Stimulated activated CD8-positive, alpha-beta memory T cell treated with anti-CD3 and anti-CD28 coated beads, Interleukin-7, amount 100 ng/mL, for 1 hour (primary cell): Measurements from ENCODE around the gene NUBP2.

Experiments
- DNase-seq, 2 donors: peaks; one replicate each; pipeline ENCODE4 v3.0.0-alpha.2; 2020; ENCODE audit warnings: low read depth in 2 of 2

The NUBP2 gene

DNA sequence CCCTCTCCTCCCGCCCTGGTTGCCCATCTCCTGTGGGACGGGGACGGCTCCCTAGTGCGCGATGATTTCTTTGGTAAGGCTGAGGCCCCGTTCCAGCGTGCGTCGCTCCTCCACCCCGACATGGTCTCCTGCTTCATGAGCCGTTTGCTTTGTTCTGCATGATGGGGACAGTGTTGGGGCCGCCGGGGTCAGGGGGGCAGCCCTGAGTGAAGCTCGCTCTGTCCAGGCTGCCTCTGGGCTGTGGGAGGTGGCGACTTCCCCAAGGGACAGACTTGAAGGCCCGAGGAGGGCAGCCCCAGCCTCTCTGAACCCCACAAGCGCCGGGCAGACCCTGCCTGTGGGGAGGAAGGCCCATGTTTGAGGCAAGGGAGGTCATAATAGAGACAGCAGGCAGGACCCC is 23.8 kb upstream of the NUBP2 start:
- no peak for DNase-seq

DNA sequence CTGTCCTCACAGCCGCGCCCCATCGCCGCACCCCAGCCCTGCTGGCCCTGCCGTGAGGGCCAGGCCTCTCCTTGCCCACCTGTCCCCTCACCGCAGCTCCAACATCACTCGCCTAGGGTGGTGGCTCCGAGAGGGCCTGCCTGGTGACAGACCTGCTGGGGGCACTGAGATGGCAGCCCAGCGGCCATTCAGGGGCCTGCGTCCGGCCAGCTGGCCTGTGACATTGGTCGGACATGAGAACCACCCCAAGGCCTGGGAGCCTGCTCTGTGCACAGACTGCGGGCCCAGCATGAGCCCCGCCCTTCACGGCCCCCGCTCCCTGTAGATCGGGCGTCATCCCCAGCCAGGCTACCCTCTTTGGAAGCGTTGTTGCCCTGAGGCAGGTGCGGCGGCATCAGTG is 23.2 kb upstream of the NUBP2 start:
- DNase-seq, result no peak

GRCh38 chr16:1760911-1761310 is 21.8 kb upstream of the NUBP2 start:
- no peak for DNase-seq

- no peak for DNase-seq
Measured at GRCh38 chr16:1761751-1762150, 21.0 kb upstream of the NUBP2 start.

DNA sequence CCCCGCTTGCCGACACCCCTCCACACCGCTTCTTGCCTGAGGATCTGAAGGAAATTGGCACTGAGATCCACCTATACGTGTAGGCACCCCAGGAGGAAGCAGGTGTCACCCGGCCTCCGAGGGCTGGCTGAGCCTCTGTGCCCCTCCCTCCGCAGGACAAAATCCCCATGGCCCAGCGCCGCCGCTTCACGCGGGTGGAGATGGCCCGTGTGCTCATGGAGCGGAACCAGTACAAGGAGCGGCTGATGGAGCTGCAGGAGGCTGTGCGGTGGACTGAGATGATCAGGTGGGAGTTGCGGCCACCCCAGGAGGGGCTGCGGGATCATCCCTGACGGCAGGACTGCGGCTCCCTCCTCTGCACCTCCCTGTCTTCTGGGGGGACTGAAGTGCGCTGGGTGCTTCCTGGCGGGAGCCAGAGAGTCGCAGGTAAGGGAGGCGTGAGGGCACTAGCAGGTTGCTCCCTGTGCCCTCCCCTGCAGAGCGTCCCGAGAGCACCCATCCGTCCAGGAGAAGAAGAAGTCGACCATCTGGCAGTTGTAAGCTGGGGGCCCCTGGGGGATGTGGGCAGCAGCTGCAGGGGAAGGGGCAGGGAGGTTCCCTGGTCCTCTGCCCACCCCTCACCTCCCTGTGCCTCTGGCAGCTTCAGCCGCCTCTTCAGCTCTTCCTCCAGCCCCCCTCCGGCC is 20.4 kb upstream of the NUBP2 start:
- DNase-seq, result no peak

DNA sequence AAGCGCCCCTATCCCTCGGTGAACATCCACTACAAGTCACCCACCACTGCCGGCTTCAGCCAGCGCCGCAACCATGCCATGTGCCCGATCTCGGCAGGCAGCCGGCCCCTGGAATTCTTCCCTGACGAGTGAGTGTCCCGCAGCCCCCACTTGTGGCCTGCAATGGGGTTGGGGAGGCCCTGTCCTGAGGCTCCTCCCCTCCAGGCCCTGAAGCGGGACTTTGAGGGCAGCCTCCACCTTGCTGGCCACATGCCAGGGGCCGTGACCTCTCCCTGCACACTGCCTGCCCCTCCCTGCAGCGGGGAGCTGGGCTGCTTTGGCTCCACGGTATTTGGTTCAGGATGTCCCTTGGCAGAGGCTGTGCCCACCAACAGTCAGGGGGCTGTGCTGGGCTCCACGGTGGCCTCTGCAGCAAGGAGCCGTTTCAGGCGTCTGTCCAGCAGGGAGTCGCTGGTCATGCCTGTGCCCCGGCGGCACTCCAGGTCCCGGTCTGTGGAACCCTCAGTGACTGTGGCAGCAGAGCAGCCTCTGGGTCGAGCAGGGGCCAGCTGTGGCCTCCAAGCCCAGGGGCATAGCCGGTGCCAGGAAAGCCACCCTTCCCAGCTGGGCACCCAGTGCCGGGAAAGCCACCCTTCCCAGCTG is 19.8 kb upstream of the NUBP2 start:
- no peak for DNase-seq

GRCh38 chr16:1763521-1764511 is 18.9 kb upstream of the NUBP2 start:
- no peak for DNase-seq

- no peak for DNase-seq
Measured at GRCh38 chr16:1764971-1765370, 17.8 kb upstream of the NUBP2 start.

- no peak for DNase-seq
Measured at GRCh38 chr16:1765826-1766225, 16.9 kb upstream of the NUBP2 start.

DNA sequence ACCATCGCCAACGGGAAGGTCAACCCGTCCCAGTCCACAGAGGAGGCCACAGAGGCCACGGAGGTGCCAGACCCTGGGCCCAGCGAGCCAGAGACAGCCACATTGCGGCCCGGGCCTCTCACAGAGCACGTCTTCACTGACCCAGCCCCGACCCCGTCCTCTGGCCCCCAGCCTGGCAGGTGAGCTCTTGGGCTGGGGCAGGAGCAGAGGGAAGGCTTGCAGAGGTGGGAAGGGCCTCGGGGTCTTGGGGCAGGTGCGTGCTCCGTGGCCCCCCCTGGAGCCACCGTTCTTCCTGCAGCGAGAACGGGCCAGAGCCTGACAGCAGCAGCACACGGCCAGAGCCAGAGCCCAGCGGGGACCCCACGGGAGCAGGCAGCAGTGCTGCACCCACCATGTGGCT is 16.5 kb upstream of the NUBP2 start:
- DNase-seq, result no peak

GRCh38 chr16:1766701-1767100 is 16.1 kb upstream of the NUBP2 start:
- no peak for DNase-seq

DNA sequence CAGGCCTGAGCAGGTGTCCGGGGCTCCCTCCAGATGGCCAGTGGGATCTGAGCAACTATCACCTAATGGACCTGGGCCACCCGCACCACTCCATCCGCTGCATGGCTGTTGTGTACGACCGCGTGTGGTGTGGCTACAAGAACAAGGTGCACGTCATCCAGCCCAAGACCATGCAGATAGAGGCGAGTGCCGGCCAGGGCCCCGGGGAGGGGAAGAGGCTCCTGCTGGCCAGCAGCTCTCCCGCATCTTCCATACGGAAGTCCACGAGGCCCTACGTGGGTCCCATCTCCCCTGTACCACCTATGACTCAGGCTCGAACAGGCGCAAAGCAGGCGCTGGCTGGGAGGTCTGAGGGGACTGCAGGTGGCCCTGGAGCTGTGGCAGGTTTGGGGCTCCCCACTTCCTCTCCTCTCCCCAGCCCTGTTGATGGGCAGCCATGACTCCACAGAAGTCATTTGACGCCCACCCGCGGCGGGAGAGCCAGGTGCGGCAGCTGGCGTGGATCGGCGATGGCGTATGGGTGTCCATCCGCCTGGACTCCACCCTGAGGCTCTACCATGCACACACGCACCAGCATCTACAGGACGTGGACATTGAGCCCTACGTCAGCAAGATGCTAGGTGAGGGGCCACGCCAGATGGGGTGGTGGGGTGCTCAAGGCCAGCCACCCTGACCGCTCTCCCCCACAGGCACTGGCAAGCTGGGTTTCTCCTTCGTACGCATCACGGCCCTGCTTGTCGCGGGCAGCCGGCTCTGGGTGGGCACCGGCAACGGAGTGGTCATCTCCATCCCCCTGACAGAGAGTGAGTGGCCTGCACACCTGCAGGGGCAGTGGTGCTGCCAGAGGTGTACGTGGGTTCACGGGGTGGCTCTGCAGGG is 15.4 kb upstream of the NUBP2 start:
- DNase-seq, result no peak

GRCh38 chr16:1768061-1768766 is 14.5 kb upstream of the NUBP2 start:
- DNase-seq, result no peak

DNA sequence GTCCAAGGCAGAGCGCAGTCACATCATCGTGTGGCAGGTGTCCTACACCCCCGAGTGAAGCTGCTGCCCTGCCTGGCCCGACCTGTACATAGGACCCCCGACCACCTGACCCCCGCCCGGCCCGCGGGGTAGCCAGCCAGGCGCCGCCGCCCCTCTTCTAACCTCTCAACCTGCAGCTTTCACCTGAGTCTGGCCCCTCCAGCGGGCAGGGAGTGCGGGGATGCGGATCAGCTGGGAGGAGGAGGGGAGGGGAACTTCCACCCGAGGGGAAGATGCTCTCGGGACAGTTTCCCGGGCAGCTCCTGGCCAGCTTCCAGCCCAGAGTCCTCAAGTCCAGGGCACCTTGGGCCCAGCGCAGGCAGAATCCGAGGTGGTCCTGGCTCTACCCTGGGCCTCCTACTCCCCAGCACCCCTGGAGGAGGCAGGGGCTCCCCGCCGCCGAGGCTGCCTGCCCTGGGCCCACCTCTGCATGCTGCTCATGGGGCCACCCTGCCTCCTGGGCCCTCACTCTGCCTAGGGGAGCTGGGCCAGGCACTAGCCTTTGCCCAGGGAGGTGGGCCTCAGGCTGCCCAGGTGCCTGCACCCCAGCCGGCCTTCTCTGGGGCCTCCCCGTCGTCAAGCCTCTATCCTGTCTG is 13.9 kb upstream of the NUBP2 start:
- DNase-seq, result no peak

- no peak for DNase-seq
Measured at GRCh38 chr16:1769402-1770300, 13.1 kb upstream of the NUBP2 start.

DNA sequence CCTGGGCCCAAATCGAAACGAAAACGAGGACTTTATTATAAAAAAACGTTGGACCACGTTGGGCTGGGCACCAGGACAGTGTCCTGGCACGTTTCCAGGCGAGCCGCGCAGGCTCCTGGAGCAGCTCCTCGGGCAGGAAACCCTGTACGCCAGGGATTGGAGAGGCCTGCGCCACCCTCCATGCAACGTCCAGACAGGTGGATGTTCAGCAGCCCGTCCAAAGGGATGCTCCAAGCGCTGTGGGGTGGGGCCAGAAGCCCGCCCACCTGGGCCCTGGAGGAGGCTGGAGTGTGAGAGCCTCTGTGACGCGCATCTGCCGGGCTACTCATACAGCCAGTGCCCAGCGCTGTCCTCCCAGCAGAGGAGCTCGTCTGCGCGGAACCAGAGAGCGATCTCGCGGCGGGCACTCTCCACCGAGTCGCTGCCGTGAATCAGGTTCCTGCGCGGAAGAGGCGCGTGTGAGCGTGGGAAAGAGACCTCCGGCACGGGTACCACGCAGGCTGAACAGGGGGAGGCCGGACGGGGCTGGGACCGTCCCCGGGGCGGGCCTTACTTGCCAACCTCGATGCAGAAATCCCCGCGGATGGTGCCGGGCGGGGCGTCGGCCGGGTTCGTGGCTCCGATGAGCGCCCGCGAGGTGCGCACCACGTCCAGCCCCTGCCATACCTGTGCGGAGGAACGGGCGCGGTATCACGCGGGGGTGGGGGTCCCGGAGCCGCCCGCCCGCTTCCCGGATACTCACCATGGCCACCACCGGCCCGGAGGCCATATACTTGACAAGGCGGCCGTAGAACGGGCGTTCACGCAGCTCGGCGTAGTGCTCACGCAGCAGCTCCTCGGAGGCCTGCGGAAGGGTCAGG is 12.2 kb upstream of the NUBP2 start:
- DNase-seq, result no peak

DNA sequence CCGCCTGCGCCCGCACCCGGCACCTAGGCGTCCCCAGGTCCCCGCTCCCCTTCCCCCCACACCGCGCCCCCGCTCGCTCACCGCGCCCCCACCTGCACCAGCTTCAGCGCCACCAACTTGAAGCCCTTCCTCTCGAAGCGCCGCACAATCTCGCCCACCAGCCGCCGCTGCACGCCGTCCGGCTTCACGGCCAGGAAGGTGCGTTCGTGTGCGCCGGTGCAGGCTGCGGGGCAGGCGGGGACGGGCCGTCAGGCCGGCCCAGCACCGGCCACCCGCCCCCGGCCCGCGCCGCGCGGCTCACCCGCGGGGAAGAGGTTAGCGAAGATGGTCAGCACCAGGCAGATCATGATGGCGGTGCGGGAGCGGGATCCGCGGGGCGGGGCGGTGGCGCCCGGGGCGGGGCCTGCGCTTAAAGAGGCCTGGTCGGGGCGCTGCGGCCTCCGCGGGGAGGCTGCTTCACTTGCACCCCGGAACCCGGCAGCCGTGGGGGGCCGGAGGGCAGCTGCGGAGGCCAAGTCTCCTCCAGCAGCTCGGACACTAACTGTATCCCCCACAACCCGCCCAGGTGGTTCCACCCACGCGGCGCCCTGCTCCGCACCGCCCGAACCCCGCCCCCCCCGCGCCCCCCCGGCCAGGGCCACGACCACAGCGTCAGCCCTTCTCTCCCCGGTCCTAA is 11.4 kb upstream of the NUBP2 start, which contains the start of gene NME3:
TSS of gene NME3 (minus strand) at position 356 of the 676 bp plus-strand sequence. CDS start at position 347, 9 bp downstream.
- DNase-seq, result peak; percentile 53 to 60
